Osteocyte (in vitro differentiated cells): ENCODE results near the gene LAMA1. TPM values are rescaled to one million over a fixed set of nuclear protein-coding genes. Genes with fewer than 3 reads are reported as not detected.

ENCODE experiments used
- DNase-seq: peaks from one replicate; pipeline ENCODE4 v3.0.0; 2021; ENCODE audit warnings: mixed read lengths; ENCODE audit not compliant: unreplicated experiment; ENCODE audit errors: extremely low spot score
- H3K27ac Mint-ChIP-seq: one replicate; pipeline ENCODE4 v1.8.0; 2021; ENCODE audit warnings: mild to moderate bottlenecking, mixed read lengths; ENCODE audit not compliant: unreplicated experiment
- H3K27me3 Mint-ChIP-seq: one replicate; pipeline ENCODE4 v1.8.0; 2021; ENCODE audit warnings: mixed read lengths; ENCODE audit not compliant: unreplicated experiment
- H3K36me3 Mint-ChIP-seq: one replicate; pipeline ENCODE4 v1.8.0; 2021; ENCODE audit warnings: mixed read lengths; ENCODE audit not compliant: unreplicated experiment
- H3K4me1 Mint-ChIP-seq: one replicate; pipeline ENCODE4 v1.8.0; 2021; ENCODE audit warnings: mixed read lengths; ENCODE audit not compliant: unreplicated experiment
- H3K4me3 Mint-ChIP-seq: one replicate; pipeline ENCODE4 v1.8.0; 2021; ENCODE audit warnings: mild to moderate bottlenecking, moderate library complexity, mixed read lengths; ENCODE audit not compliant: unreplicated experiment
- H3K9me3 Mint-ChIP-seq: one replicate; pipeline ENCODE4 v1.8.0; 2021; ENCODE audit warnings: mixed read lengths; ENCODE audit not compliant: unreplicated experiment
- CTCF ChIP-seq: fragments of 200-600 bp; sonication (generic); IDR thresholded peaks from 2 replicates; pipeline ENCODE4 v1.5.0; 2021; ENCODE audit warnings: antibody characterized with exemption, mild to moderate bottlenecking, moderate library complexity
- total RNA-seq: library from RNA; stranded (reverse); gene quantifications from 2 replicates; pipeline ENCODE4 v1.2.1, GENCODE V29; 2021

The LAMA1 gene
- total RNA-seq, 1 donor from 2014 or later, result 0.30 TPM

GRCh38 chr18:6961331-6961730 lies 156.3 kb downstream of the LAMA1 start:
- Mint-ChIP-seq H3K4me1 (no peaks in the 10 kb centered on the region), H3K27ac (no peak overlapping the region), H3K9me3 (peaks cover 9% of the 10 kb centered on the region), H3K27me3 (no peaks in the 10 kb centered on the region), H3K36me3 (no peaks in the 10 kb centered on the region), H3K4me3 (no peak overlapping the region)
- DNase-seq, result no peak
- no peak for TF ChIP-seq CTCF

- H3K27ac Mint-ChIP-seq, result no peak overlapping the region
- H3K9me3 Mint-ChIP-seq, result peaks cover 9% of the 10 kb centered on the region
- DNase-seq, result no peak
- H3K4me3 Mint-ChIP-seq, result no peak overlapping the region
- TF ChIP-seq CTCF, result no peak
- no peaks in the 10 kb centered on the region for H3K36me3 Mint-ChIP-seq
- H3K4me1 Mint-ChIP-seq, result no peaks in the 10 kb centered on the region
- no peaks in the 10 kb centered on the region for H3K27me3 Mint-ChIP-seq
Observed at GRCh38 chr18:6960656-6961055, 156.9 kb downstream of the LAMA1 start.

GRCh38 chr18:6960124-6960523 lies 157.5 kb downstream of the LAMA1 start:
- Mint-ChIP-seq H3K4me1 (no peaks in the 10 kb centered on the region), H3K9me3 (peaks cover 9% of the 10 kb centered on the region), H3K27ac (no peak overlapping the region), H3K4me3 (no peak overlapping the region), H3K36me3 (no peaks in the 10 kb centered on the region), H3K27me3 (no peaks in the 10 kb centered on the region)
- no peak for TF ChIP-seq CTCF
- DNase-seq, result no peak

- H3K4me1 Mint-ChIP-seq, result no peaks in the 10 kb centered on the region
- no peak overlapping the region for H3K4me3 Mint-ChIP-seq
- no peak for DNase-seq
- peaks cover 9% of the 10 kb centered on the region for H3K9me3 Mint-ChIP-seq
- no peak overlapping the region for H3K27ac Mint-ChIP-seq
- H3K27me3 Mint-ChIP-seq, result no peaks in the 10 kb centered on the region
- TF ChIP-seq CTCF, result no peak
- H3K36me3 Mint-ChIP-seq, result no peaks in the 10 kb centered on the region
Observed at GRCh38 chr18:6959110-6959509, 158.5 kb downstream of the LAMA1 start.

GRCh38 chr18:6956999-6957398 lies 160.6 kb downstream of the LAMA1 start:
- Mint-ChIP-seq H3K9me3 (peaks cover 13% of the 10 kb centered on the region), H3K4me1 (no peaks in the 10 kb centered on the region), H3K4me3 (no peak overlapping the region), H3K27me3 (no peaks in the 10 kb centered on the region), H3K27ac (no peak overlapping the region), H3K36me3 (no peaks in the 10 kb centered on the region)
- TF ChIP-seq CTCF, result no peak
- DNase-seq, result no peak
